ENCODE data around the gene C17orf107.
A peak's percentile ranks its signal among the peaks of the same experiment; 100 is the strongest.

The C17orf107 gene

GRCh38 chr17:4934173-4934979 lies 35.0 kb downstream of the C17orf107 start:
- no peak for DNase-seq (ENCODE audit: low spot score)

- no peak for DNase-seq (ENCODE audit: low spot score)
Observed at GRCh38 chr17:4935650-4936049, 36.3 kb downstream of the C17orf107 start.

GRCh38 chr17:4936436-4936835 lies 37.1 kb downstream of the C17orf107 start:
- DNase-seq (ENCODE audit: low spot score) = peak; percentile 0

GRCh38 chr17:4937553-4937952 lies 38.2 kb downstream of the C17orf107 start:
- peak; percentile 0 for DNase-seq (ENCODE audit: low spot score)

- peak; percentile 4 for DNase-seq (ENCODE audit: low spot score)
Observed at GRCh38 chr17:4938069-4938491, 38.7 kb downstream of the C17orf107 start.

- DNase-seq (ENCODE audit: low spot score) = peak; percentile 1
Observed at GRCh38 chr17:4938688-4939545, 39.6 kb downstream of the C17orf107 start.

- DNase-seq (ENCODE audit: low spot score) = no peak
Observed at GRCh38 chr17:4939546-4939795, 40.1 kb downstream of the C17orf107 start.

GRCh38 chr17:4939796-4940554 lies 40.6 kb downstream of the C17orf107 start, which contains the start of the genes RNF167 and SLC25A11:
Gene RNF167, plus strand, starts transcription at chr17:4940268. Its CDS starts 642 bp downstream, at chr17:4940910.
Gene SLC25A11, minus strand, starts transcription at chr17:4940046. Its CDS starts 136 bp downstream, at chr17:4939910.
- peak; percentile 98 for DNase-seq (ENCODE audit: low spot score)

GRCh38 chr17:4940555-4941318 lies 41.4 kb downstream of the C17orf107 start:
- peak; percentile 22 for DNase-seq (ENCODE audit: low spot score)

- DNase-seq (ENCODE audit: low spot score) = peak; percentile 2
Observed at GRCh38 chr17:4941319-4941610, 41.9 kb downstream of the C17orf107 start.

- DNase-seq (ENCODE audit: low spot score) = no peak
Observed at GRCh38 chr17:4942760-4943508, 43.6 kb downstream of the C17orf107 start.

- DNase-seq (ENCODE audit: low spot score) = peak; percentile 46
Observed at GRCh38 chr17:4944163-4944553, 44.8 kb downstream of the C17orf107 start.

- DNase-seq (ENCODE audit: low spot score) = no peak
Observed at GRCh38 chr17:4944554-4945175, 45.3 kb downstream of the C17orf107 start.

- DNase-seq (ENCODE audit: low spot score) = no peak
Observed at GRCh38 chr17:4945176-4945943, 46.0 kb downstream of the C17orf107 start.

- DNase-seq (ENCODE audit: low spot score) = no peak
Observed at GRCh38 chr17:4945944-4946280, 46.6 kb downstream of the C17orf107 start.

GRCh38 chr17:4946312-4946976 lies 47.1 kb downstream of the C17orf107 start:
- no peak for DNase-seq (ENCODE audit: low spot score)

GRCh38 chr17:4947010-4947410 lies 47.7 kb downstream of the C17orf107 start:
- no peak for DNase-seq (ENCODE audit: low spot score)

- DNase-seq (ENCODE audit: low spot score) = peak; percentile 75
Observed at GRCh38 chr17:4947411-4948165, 48.3 kb downstream of the C17orf107 start.

Measured in germinal center (tissue), 1 donor.